H9 (cell line): Measurements from ENCODE around the gene SRSF11. TPM values are rescaled to one million over a fixed set of nuclear protein-coding genes. Genes with fewer than 3 reads are reported as not detected.

Experiments used
- DNase-seq: peaks from one replicate; pipeline ENCODE4 v3.0.0-alpha.2; 2017
- H2AFZ ChIP-seq: one replicate; pipeline ENCODE4 v1.6.1; 2013; ENCODE audit warnings: mild to moderate bottlenecking, low read length, control low read depth, moderate library complexity
- H2AK5ac ChIP-seq: 2 replicates; pipeline ENCODE4 v1.6.1; 2013; ENCODE audit warnings: low read length, control low read depth, mixed read lengths; ENCODE audit not compliant: insufficient read length
- H2BK120ac ChIP-seq: one replicate; pipeline ENCODE4 v1.6.1; 2013; ENCODE audit warnings: low read depth, mild to moderate bottlenecking, low read length, control low read depth, inconsistent platforms; ENCODE audit not compliant: poor library complexity, severe bottlenecking
- H2BK12ac ChIP-seq: 2 replicates; pipeline ENCODE4 v1.6.1; 2013; ENCODE audit warnings: low read length, control low read depth, mixed read lengths, low read depth; ENCODE audit not compliant: insufficient read length
- H2BK15ac ChIP-seq: 2 replicates; pipeline ENCODE4 v1.6.1; 2013; ENCODE audit warnings: low read depth, low read length, control low read depth
- H2BK20ac ChIP-seq: one replicate; pipeline ENCODE4 v1.6.1; 2013; ENCODE audit warnings: low read depth, mild to moderate bottlenecking, low read length, control low read depth, inconsistent platforms; ENCODE audit not compliant: poor library complexity, severe bottlenecking
- H2BK5ac ChIP-seq: 2 replicates; pipeline ENCODE4 v1.6.1; 2013; ENCODE audit warnings: low read length, control low read depth, mixed read lengths; ENCODE audit not compliant: insufficient read length
- H3K14ac ChIP-seq: 2 replicates; pipeline ENCODE4 v1.6.1; 2013; ENCODE audit warnings: low read length, control low read depth; ENCODE audit not compliant: insufficient read depth
- H3K18ac ChIP-seq: 2 replicates; pipeline ENCODE4 v1.6.1; 2013; ENCODE audit warnings: low read depth, mild to moderate bottlenecking, mixed read lengths, low read length, control low read depth; ENCODE audit not compliant: insufficient read length
- H3K23ac ChIP-seq: 2 replicates; pipeline ENCODE4 v1.6.1; 2013; ENCODE audit warnings: low read length, control low read depth, mixed read lengths, low read depth; ENCODE audit not compliant: insufficient read length
- H3K23me2 ChIP-seq: 2 replicates; pipeline ENCODE4 v1.6.1; 2013; ENCODE audit warnings: low read depth, mild to moderate bottlenecking, mixed read lengths, low read length, control low read depth; ENCODE audit not compliant: insufficient read length, poor library complexity, severe bottlenecking
- H3K27ac ChIP-seq: 2 replicates; pipeline ENCODE4 v1.5.1; 2013; ENCODE audit warnings: low read length, control low read depth, mixed read lengths, low read depth; ENCODE audit not compliant: insufficient read length
- H3K27me3 ChIP-seq: 2 replicates; pipeline ENCODE4 v1.6.1; 2013; ENCODE audit warnings: low read length, control low read depth, inconsistent platforms; ENCODE audit not compliant: insufficient read depth
- H3K4ac ChIP-seq: 2 replicates; pipeline ENCODE4 v1.6.1; 2013; ENCODE audit warnings: low read depth, mild to moderate bottlenecking, control low read depth, inconsistent platforms, low read length, moderate library complexity
- H3K4me1 ChIP-seq: 2 replicates; pipeline ENCODE4 v1.6.1; 2013; ENCODE audit warnings: low read length, control low read depth, inconsistent platforms; ENCODE audit not compliant: insufficient read depth
- H3K4me2 ChIP-seq: 2 replicates; pipeline ENCODE4 v1.6.1; 2013; ENCODE audit warnings: low read length, control low read depth, mixed read lengths; ENCODE audit not compliant: insufficient read length, insufficient read depth
- H3K56ac ChIP-seq: 2 replicates; pipeline ENCODE4 v1.6.1; 2013; ENCODE audit warnings: low read depth, mild to moderate bottlenecking, mixed read lengths, low read length, control low read depth; ENCODE audit not compliant: insufficient read length
- H3K79me1 ChIP-seq: 2 replicates; pipeline ENCODE4 v1.6.1; 2013; ENCODE audit warnings: low read depth, mild to moderate bottlenecking, moderate library complexity, low read length, control low read depth, inconsistent platforms; ENCODE audit not compliant: insufficient read depth, poor library complexity, severe bottlenecking
- H3K79me2 ChIP-seq: 2 replicates; pipeline ENCODE4 v1.6.1; 2013; ENCODE audit warnings: low read length, control low read depth, inconsistent platforms; ENCODE audit not compliant: insufficient read depth
- H3K9ac ChIP-seq: 2 replicates; pipeline ENCODE4 v1.6.1; 2013; ENCODE audit warnings: low read length, control low read depth, mixed read lengths; ENCODE audit not compliant: insufficient read length; ENCODE audit errors: extremely low read depth
- H3K9me3 ChIP-seq: one replicate; pipeline ENCODE4 v1.6.1; 2013; ENCODE audit warnings: low read depth, low read length, inconsistent platforms; ENCODE audit not compliant: control insufficient read depth
- H3T11ph ChIP-seq: one replicate; pipeline ENCODE4 v1.6.1; 2013; ENCODE audit warnings: mild to moderate bottlenecking, low read length, control low read depth, inconsistent platforms
- H4K20me1 ChIP-seq: one replicate; pipeline ENCODE4 v1.6.1; 2013; ENCODE audit not compliant: control insufficient read depth, insufficient read length, insufficient read depth
- H4K5ac ChIP-seq: 2 replicates; pipeline ENCODE4 v1.6.1; 2013; ENCODE audit warnings: low read depth, mild to moderate bottlenecking, mixed read lengths, low read length, control low read depth; ENCODE audit not compliant: insufficient read length
- H4K8ac ChIP-seq: replicated peaks from 2 replicates; pipeline ENCODE4 v1.6.1; 2013; ENCODE audit warnings: low read length, control low read depth, mixed read lengths, low read depth; ENCODE audit not compliant: insufficient read length
- H4K91ac ChIP-seq: 2 replicates; pipeline ENCODE4 v1.6.1; 2013; ENCODE audit warnings: low read depth, mild to moderate bottlenecking, moderate library complexity, mixed read lengths, low read length, control low read depth; ENCODE audit not compliant: insufficient read length
- H3K27ac Mint-ChIP-seq, 3 experiments: 2 replicates in 2 of 3; 3 replicates in 1 of 3; pipeline ENCODE4 v1.8.0; 2020 to 2021; ENCODE audit warnings: mixed read lengths in 3 of 3, mild to moderate bottlenecking in 1 of 3, moderate library complexity in 1 of 3
- H3K27me3 Mint-ChIP-seq: 2 replicates; pipeline ENCODE4 v1.8.0; 2021; ENCODE audit warnings: low read depth, mild to moderate bottlenecking, moderate library complexity, mixed read lengths
- H3K36me3 Mint-ChIP-seq, 3 experiments: 2 replicates in 2 of 3; 3 replicates in 1 of 3; pipeline ENCODE4 v1.8.0; 2020 to 2021; ENCODE audit warnings: low read depth in 3 of 3, mixed read lengths in 3 of 3; ENCODE audit not compliant: insufficient read depth in 1 of 3
- H3K4me1 Mint-ChIP-seq, 2 experiments: 2 replicates each; pipeline ENCODE4 v1.8.0; 2020; ENCODE audit warnings: mixed read lengths in 2 of 2
- H3K4me3 Mint-ChIP-seq, 2 experiments: 2 replicates in 1 of 2; 3 replicates in 1 of 2; pipeline ENCODE4 v1.8.0; 2020 to 2021; ENCODE audit warnings: mild to moderate bottlenecking in 2 of 2, mixed read lengths in 2 of 2, moderate library complexity in 1 of 2
- H3K9me3 Mint-ChIP-seq, 2 experiments: 2 replicates in 1 of 2; 3 replicates in 1 of 2; pipeline ENCODE4 v1.8.0; 2020; ENCODE audit warnings: mild to moderate bottlenecking in 2 of 2, mixed read lengths in 2 of 2, moderate library complexity in 1 of 2
- CTCF ChIP-seq: fragments of 200-600 bp; sonication (generic); conservative IDR thresholded peaks from 3 replicates; pipeline ENCODE4 v1.8.0; 2021; ENCODE audit warnings: antibody characterized with exemption, mild to moderate bottlenecking
- WGBS: extraction: QIAGEN DNeasy Blood & Tissue Kit; methylation state at CpG from one replicate; pipeline ENCODE4 v1.1.7; 2013; ENCODE audit warnings: missing lambda C conversion rate, low lambda C conversion rate, mixed read lengths; ENCODE audit not compliant: insufficient read length; ENCODE audit errors: extremely low coverage; 5-methylcytosine and 5-hydroxymethylcytosine counted together
- total RNA-seq: library from RNA; stranded (reverse); gene quantifications from 2 replicates; pipeline ENCODE4 v1.2.1, GENCODE V29; 2021

SRSF11 gene
- total RNA-seq, 1 experiment from 2014 or later = 214 TPM

- Histone ChIP-seq H3K23ac (no peak overlapping the region), H3K79me2 (no peaks in the 10 kb centered on the region), H3K9ac (no peak overlapping the region), H3K4me1 (no peaks in the 10 kb centered on the region), H2AFZ (no peak overlapping the region), H2BK20ac (no peak overlapping the region), H4K5ac (no peak overlapping the region), H2BK15ac (no peak overlapping the region), H3K18ac (no peak overlapping the region), H2BK120ac (no peak overlapping the region), H3K4ac (no peak overlapping the region), H2AK5ac (no peak overlapping the region), H3K4me2 (no peak overlapping the region), H2BK5ac (no peak overlapping the region), H3K23me2 (no peaks in the 10 kb centered on the region), H3K14ac (no peak overlapping the region), H2BK12ac (no peak overlapping the region), H3K27ac (no peak overlapping the region), H3K56ac (no peak overlapping the region), H3K27me3 (no peaks in the 10 kb centered on the region), H3K79me1 (no peaks in the 10 kb centered on the region), H4K20me1 (no peaks in the 10 kb centered on the region), H4K8ac (no peak overlapping the region), H4K91ac (no peak overlapping the region), H3K9me3 (no peaks in the 10 kb centered on the region), H3T11ph (no peak overlapping the region)
- DNase-seq = no peak
- Mint-ChIP-seq H3K27me3 (no peaks in the 10 kb centered on the region), H3K36me3 (peaks cover 46 to 85% (median 76%) of the 10 kb centered on the region in 3 experiments; a peak in 6 of 7 replicates), H3K27ac (no peak overlapping the region), H3K9me3 (no peaks in the 10 kb centered on the region), H3K4me3 (no peak overlapping the region), H3K4me1 (no peaks in the 10 kb centered on the region)
- WGBS = no CpG with 5 or more reads among the region's 4 CpGs
- TF ChIP-seq CTCF = no peak
Observed at GRCh38 chr1:70248729-70249128, 27.5 kb downstream of the SRSF11 start.
